HEK293T (cell line): Measurements from ENCODE around the gene GRM7.

Experiments used
- CTCF ChIA-PET: fragments of 350-600 bp; formaldehyde crosslinking; extraction: SDS; loops from one replicate; lab custom pipeline; 2021; ENCODE audit warnings: antibody characterized with exemption, inconsistent platforms; lab: Yijun Ruan, JAX
- POLR2A ChIA-PET: fragments of 350-600 bp; formaldehyde crosslinking; extraction: SDS; loops from one replicate; lab custom pipeline; 2020; ENCODE audit warnings: antibody characterized with exemption, inconsistent platforms; lab: Yijun Ruan, JAX
- DNase-seq: peaks from one replicate; pipeline ENCODE4 v3.0.0; 2012; ENCODE audit warnings: mixed read lengths; ENCODE audit errors: extremely low spot score
- ARNT ChIP-seq: fragments of 450-650 bp; IDR thresholded peaks from 2 replicates; pipeline ENCODE4 v1.6.1; 2017; ENCODE audit warnings: mild to moderate bottlenecking
- BHLHE40 ChIP-seq: fragments of 450-650 bp; IDR thresholded peaks from 2 replicates; pipeline ENCODE4 v1.6.1; 2016; ENCODE audit warnings: mild to moderate bottlenecking, moderate library complexity, borderline replicate concordance
- CTBP1 ChIP-seq: fragments of 450-650 bp; IDR thresholded peaks from 2 replicates; pipeline ENCODE4 v1.6.1; 2016; ENCODE audit warnings: borderline replicate concordance
- ELF4 ChIP-seq: fragments of 450-650 bp; IDR thresholded peaks from 2 replicates; pipeline ENCODE4 v1.6.1; 2017; ENCODE audit warnings: antibody characterized with exemption
- FOXA1 ChIP-seq: fragments of 450-650 bp; IDR thresholded peaks from 2 replicates; pipeline ENCODE4 v1.6.1; 2016; ENCODE audit warnings: mild to moderate bottlenecking
- FOXK2 ChIP-seq: fragments of 450-650 bp; IDR thresholded peaks from 2 replicates; pipeline ENCODE4 v1.6.1; 2016; ENCODE audit warnings: mild to moderate bottlenecking
- FOXM1 ChIP-seq: fragments of 450-650 bp; IDR thresholded peaks from 2 replicates; pipeline ENCODE4 v1.6.1; 2017; ENCODE audit warnings: mild to moderate bottlenecking, borderline replicate concordance
- HDGF ChIP-seq: fragments of 450-650 bp; IDR thresholded peaks from 2 replicates; pipeline ENCODE4 v1.6.1; 2017; ENCODE audit warnings: antibody characterized with exemption, borderline replicate concordance
- L3MBTL2 ChIP-seq: fragments of 450-650 bp; conservative IDR thresholded peaks from 2 replicates; pipeline ENCODE4 v1.6.1; 2016; ENCODE audit warnings: mild to moderate bottlenecking
- LEF1 ChIP-seq: fragments of 450-650 bp; IDR thresholded peaks from 2 replicates; pipeline ENCODE4 v1.6.1; 2017; ENCODE audit warnings: mild to moderate bottlenecking, borderline replicate concordance
- NFRKB ChIP-seq: fragments of 450-650 bp; IDR thresholded peaks from 2 replicates; pipeline ENCODE4 v1.6.1; 2016; ENCODE audit warnings: mild to moderate bottlenecking, moderate library complexity
- PKNOX1 ChIP-seq: fragments of 450-650 bp; IDR thresholded peaks from 2 replicates; pipeline ENCODE4 v1.6.1; 2016
- SP1 ChIP-seq: fragments of 450-650 bp; IDR thresholded peaks from 2 replicates; pipeline ENCODE4 v1.6.1; 2017
- SUZ12 ChIP-seq: fragments of 450-650 bp; IDR thresholded peaks from 2 replicates; pipeline ENCODE4 v1.6.1; 2016; ENCODE audit warnings: mild to moderate bottlenecking
- TARDBP ChIP-seq: fragments of 450-650 bp; IDR thresholded peaks from 2 replicates; pipeline ENCODE4 v1.6.1; 2016
- ZNF384 ChIP-seq: fragments of 450-650 bp; IDR thresholded peaks from 2 replicates; pipeline ENCODE4 v1.6.1; 2016

The GRM7 gene

GRCh38 chr3:7733933-7734332 is 873.0 kb downstream of the GRM7 start:
- TF ChIP-seq FOXM1: no peak
- TF ChIP-seq CTBP1: no peak
- no peak for TF ChIP-seq SP1
- no peak for TF ChIP-seq SUZ12
- TF ChIP-seq LEF1: no peak
- TF ChIP-seq HDGF: no peak
- TF ChIP-seq NFRKB: no peak
- TF ChIP-seq ELF4: no peak
- TF ChIP-seq BHLHE40: no peak
- no peak for TF ChIP-seq PKNOX1
- no peak for TF ChIP-seq L3MBTL2
- no peak for TF ChIP-seq ZNF384
- TF ChIP-seq ARNT: no peak
- no peak for TF ChIP-seq FOXK2
- CTCF ChIA-PET: interaction anchor here (0.7 kb wide), 1 partner anchor 395 kb away, joined by 5 read pairs; no protein-coding TSS in a partner anchor

GRCh38 chr3:7734456-7734855 is 873.5 kb downstream of the GRM7 start:
- TF ChIP-seq SUZ12 (no peak), BHLHE40 (no peak), ZNF384 (no peak), HDGF (no peak), FOXA1 (no peak), SP1 (no peak), L3MBTL2 (no peak), PKNOX1 (no peak), ARNT (no peak), CTBP1 (no peak), LEF1 (no peak), TARDBP (no peak), NFRKB (no peak), ELF4 (no peak), FOXK2 (no peak), FOXM1 (no peak)
- POLR2A ChIA-PET: no interaction called here
- CTCF ChIA-PET: interaction anchor here (0.7 kb wide), 1 partner anchor 396 kb away, joined by 5 read pairs; no protein-coding TSS in a partner anchor
- DNase-seq: no peak

More at GRCh38 chr3:7733933-7734332, 873.0 kb downstream of the GRM7 start:
- DNase-seq: no peak
- POLR2A ChIA-PET: no interaction called here

GRCh38 chr3:7737263-7737662 is 876.3 kb downstream of the GRM7 start:
- CTCF ChIA-PET: no interaction called here
- no peak for DNase-seq
- no peak for TF ChIP-seq NFRKB
- no peak for TF ChIP-seq FOXA1
- TF ChIP-seq ZNF384: no peak
- TF ChIP-seq FOXM1: no peak
- POLR2A ChIA-PET: no interaction called here

GRCh38 chr3:7739754-7740153 is 878.8 kb downstream of the GRM7 start:
- no peak for TF ChIP-seq TARDBP
- ChIA-PET POLR2A (no interaction called here), CTCF (no interaction called here)
- no peak for DNase-seq

GRCh38 chr3:7740458-7740857 is 879.5 kb downstream of the GRM7 start:
- DNase-seq: no peak
- no peak for TF ChIP-seq FOXM1
- no peak for TF ChIP-seq SP1
- TF ChIP-seq ELF4: no peak
- no peak for TF ChIP-seq SUZ12
- no peak for TF ChIP-seq CTBP1
- no peak for TF ChIP-seq FOXA1
- no peak for TF ChIP-seq FOXK2
- no peak for TF ChIP-seq ZNF384
- no peak for TF ChIP-seq TARDBP
- POLR2A ChIA-PET: no interaction called here
- CTCF ChIA-PET: no interaction called here

- POLR2A ChIA-PET: no interaction called here
- no peak for DNase-seq
- TF ChIP-seq FOXM1 (no peak), ELF4 (no peak), NFRKB (no peak)
- CTCF ChIA-PET: no interaction called here
These were observed 883.9 kb downstream of the GRM7 start for GRCh38 chr3:7744850-7745249.

GRCh38 chr3:7745711-7746110 is 884.8 kb downstream of the GRM7 start:
- ChIA-PET POLR2A (no interaction called here), CTCF (no interaction called here)
- DNase-seq: no peak
- TF ChIP-seq FOXK2 (no peak), ZNF384 (no peak), FOXM1 (no peak), SP1 (no peak), PKNOX1 (no peak), ELF4 (no peak), HDGF (no peak), FOXA1 (no peak), BHLHE40 (no peak), LEF1 (no peak), TARDBP (no peak), ARNT (no peak), L3MBTL2 (no peak), CTBP1 (no peak), SUZ12 (no peak)
